Measurements from ENCODE around the gene AGA. TPM values are rescaled to one million over a fixed set of nuclear protein-coding genes. Genes with fewer than 3 reads are reported as not detected.
A peak's percentile ranks its signal among the peaks of the same experiment; 100 is the strongest.

The AGA gene
- total RNA-seq, 2 donors from 2014 or later: 12.2 to 15.2 TPM

- H3K4me3 ChIP-seq: no peak overlapping the region
- no peak for TF ChIP-seq CTCF (IDR thresholded peaks at IDR 0.05)
- H3K36me3 ChIP-seq: no peaks in the 10 kb centered on the region
- no peak overlapping the region for H3K27ac ChIP-seq
- no peak for DNase-seq
- H3K9me3 ChIP-seq: no peaks in the 10 kb centered on the region
- no peaks in the 10 kb centered on the region for H3K4me1 ChIP-seq
- no peak overlapping the region for H3K9ac ChIP-seq (ENCODE audit: low read depth in 2 of 2, low read length in 2 of 2)
- intact Hi-C loops (cut with DNase I): no loop called here
- no peaks in the 10 kb centered on the region for H3K27me3 ChIP-seq
These were observed 5.3 kb upstream of the AGA start for GRCh38 chr4:177447417-177448004.

- TF ChIP-seq CTCF (IDR thresholded peaks at IDR 0.05): no peak
These were observed 4.3 kb upstream of the AGA start for GRCh38 chr4:177446586-177446985.

GRCh38 chr4:177444911-177445736 is 2.9 kb upstream of the AGA start:
- DNase-seq: peak; percentile 44
- no peak overlapping the region for H3K27ac ChIP-seq
- H3K9me3 ChIP-seq: no peaks in the 10 kb centered on the region
- H3K9ac ChIP-seq (ENCODE audit: low read depth in 2 of 2, low read length in 2 of 2): no peak overlapping the region
- H3K36me3 ChIP-seq: no peaks in the 10 kb centered on the region
- TF ChIP-seq CTCF (IDR thresholded peaks at IDR 0.05): no peak
- peaks cover 5% of the 10 kb centered on the region for H3K4me1 ChIP-seq
- intact Hi-C loops (cut with DNase I): no loop called here
- no peak overlapping the region for H3K4me3 ChIP-seq
- H3K27me3 ChIP-seq: no peaks in the 10 kb centered on the region

More at GRCh38 chr4:177446586-177446985, 4.3 kb upstream of the AGA start:
- Histone ChIP-seq H3K27me3 (no peaks in the 10 kb centered on the region), H3K9me3 (no peaks in the 10 kb centered on the region), H3K4me3 (no peak overlapping the region), H3K36me3 (no peaks in the 10 kb centered on the region), H3K9ac (ENCODE audit: low read depth in 2 of 2, low read length in 2 of 2) (no peak overlapping the region), H3K4me1 (peaks cover under 1% of the 10 kb centered on the region), H3K27ac (no peak overlapping the region)
- no peak for DNase-seq
- intact Hi-C loops (cut with DNase I): no loop called here

- Histone ChIP-seq H3K9me3 (no peaks in the 10 kb centered on the region), H3K9ac (ENCODE audit: low read depth in 2 of 2, low read length in 2 of 2) (peak overlapping the region; percentile 62 to 85), H3K27me3 (no peaks in the 10 kb centered on the region), H3K4me3 (peak overlapping the region; percentile 56), H3K36me3 (no peaks in the 10 kb centered on the region), H3K4me1 (peaks cover 5% of the 10 kb centered on the region), H3K27ac (peak overlapping the region; percentile 91)
- TF ChIP-seq CTCF (IDR thresholded peaks at IDR 0.05): no peak
- DNase-seq: peak; percentile 22
- intact Hi-C loops (cut with DNase I): no loop called here
These were observed 1.0 kb downstream of the AGA start for GRCh38 chr4:177441061-177441802.

GRCh38 chr4:177436456-177436855 is 5.8 kb downstream of the AGA start:
- no peak for TF ChIP-seq CTCF (IDR thresholded peaks at IDR 0.05)
- no peak overlapping the region for H3K9ac ChIP-seq (ENCODE audit: low read depth in 2 of 2, low read length in 2 of 2)
- intact Hi-C loops (cut with DNase I): no loop called here
- H3K4me3 ChIP-seq: no peak overlapping the region
- H3K27me3 ChIP-seq: no peaks in the 10 kb centered on the region
- DNase-seq: no peak
- H3K4me1 ChIP-seq: peaks cover 4% of the 10 kb centered on the region
- H3K36me3 ChIP-seq: no peaks in the 10 kb centered on the region
- H3K27ac ChIP-seq: no peak overlapping the region
- no peaks in the 10 kb centered on the region for H3K9me3 ChIP-seq
